Erythroblast (primary cell): ENCODE measurements around the gene MEX3A.

ENCODE experiments used
- GATA1 ChIP-seq: IDR thresholded peaks from 2 replicates; pipeline ENCODE4 v1.6.1; 2011; ENCODE audit warnings: low read depth, mild to moderate bottlenecking, control low read depth, low read length, moderate library complexity
- POLR2A ChIP-seq: IDR thresholded peaks from 2 replicates; pipeline ENCODE4 v1.6.1; 2011; ENCODE audit warnings: mild to moderate bottlenecking, low read length

- TF ChIP-seq POLR2A (no peak), GATA1 (no peak)
Measured at GRCh38 chr1:156075775-156076204, 6.5 kb downstream of the MEX3A start.
